H1 (cell line): ENCODE results near the gene CDK13. TPM values are rescaled to one million over a fixed set of nuclear protein-coding genes. Genes with fewer than 3 reads are reported as not detected.

ENCODE experiments used
- CTCF ChIA-PET: fragments of 300-600 bp; sonication (Branson Sonifier 250); formaldehyde crosslinking; loops from one replicate; lab custom pipeline; 2021; ENCODE audit not compliant: partially characterized antibody; lab: Charles Lee
- POLR2A ChIA-PET: fragments of 300-600 bp; sonication (Branson Sonifier 250); formaldehyde crosslinking; loops from one replicate; lab custom pipeline; 2021; ENCODE audit warnings: inconsistent platforms; ENCODE audit not compliant: partially characterized antibody; lab: Charles Lee
- DNase-seq, 2 experiments: peaks; one replicate each; pipeline versions ENCODE4 v3.0.0 to v3.0.0-alpha.2; 2010 to 2022; ENCODE audit warnings: low spot score in 2 of 2, low read depth in 1 of 2, mixed read lengths in 1 of 2
- FAIRE-seq: peaks from 2 replicates; lab custom pipeline; 2011; peaks lifted over from hg19 to GRCh38; lab: Jason Lieb, UNC
- H2AFZ ChIP-seq: 2 replicates; pipeline ENCODE4 v1.8.1; 2012; ENCODE audit warnings: low read length, inconsistent platforms
- H2AK5ac ChIP-seq: 2 replicates; pipeline ENCODE4 v1.6.1; 2013; ENCODE audit warnings: low read depth, low read length
- H2BK120ac ChIP-seq: replicated peaks from 2 replicates; pipeline ENCODE3; 2013; ENCODE audit warnings: low read depth, low read length, inconsistent platforms
- H2BK12ac ChIP-seq: 2 replicates; pipeline ENCODE4 v1.6.1; 2013; ENCODE audit warnings: low read depth, low read length
- H2BK15ac ChIP-seq: 2 replicates; pipeline ENCODE4 v1.6.1; 2013; ENCODE audit warnings: low read length
- H2BK20ac ChIP-seq: 2 replicates; pipeline ENCODE4 v1.6.1; 2013; ENCODE audit warnings: low read length
- H2BK5ac ChIP-seq: 2 replicates; pipeline ENCODE4 v1.6.1; 2013; ENCODE audit warnings: low read depth, low read length
- H3K14ac ChIP-seq: 2 replicates; pipeline ENCODE4 v1.6.1; 2013; ENCODE audit warnings: inconsistent platforms; ENCODE audit not compliant: insufficient read length
- H3K18ac ChIP-seq: 2 replicates; pipeline ENCODE4 v1.6.1; 2013; ENCODE audit warnings: low read length; ENCODE audit errors: extremely low read depth
- H3K23ac ChIP-seq: 2 replicates; pipeline ENCODE4 v1.6.1; 2013; ENCODE audit warnings: inconsistent platforms; ENCODE audit not compliant: insufficient read length
- H3K23me2 ChIP-seq: 2 replicates; pipeline ENCODE4 v1.6.1; 2013; ENCODE audit warnings: low read depth, low read length
- H3K27ac ChIP-seq: 2 replicates; pipeline ENCODE4 v1.6.1; 2011; ENCODE audit warnings: low read depth, low read length, inconsistent platforms
- H3K27me3 ChIP-seq, 4 experiments: replicated peaks in 1 of 4; 1 replicate in 1 of 4; 2 replicates in 3 of 4; pipeline versions ENCODE4 v1.6.1 to v1.8.1; 2011 to 2013; ENCODE audit warnings: low read length in 3 of 4, mild to moderate bottlenecking in 3 of 4, inconsistent platforms in 2 of 4, mixed read lengths in 2 of 4, moderate library complexity in 1 of 4; ENCODE audit not compliant: control insufficient read depth in 3 of 4, insufficient read depth in 3 of 4; ENCODE audit errors: extremely low read depth in 1 of 4
- H3K36me3 ChIP-seq, 4 experiments: 2 replicates each; pipeline versions ENCODE4 v1.6.1 to v1.8.1; 2011 to 2013; ENCODE audit warnings: mild to moderate bottlenecking in 4 of 4, low read length in 3 of 4, moderate library complexity in 2 of 4, control low read depth in 1 of 4, inconsistent platforms in 1 of 4; ENCODE audit not compliant: insufficient read depth in 4 of 4, control insufficient read depth in 2 of 4
- H3K4ac ChIP-seq: replicated peaks from 2 replicates; pipeline ENCODE3; 2013; ENCODE audit warnings: low read length, low read depth, mixed read lengths, inconsistent platforms; ENCODE audit not compliant: insufficient read length
- H3K4me1 ChIP-seq, 4 experiments: replicated peaks in 1 of 4; 1 replicate in 1 of 4; 2 replicates in 3 of 4; pipeline versions ENCODE4 v1.6.1 to v1.8.1; 2011 to 2013; ENCODE audit warnings: low read length in 3 of 4, inconsistent platforms in 2 of 4, mixed read lengths in 1 of 4; ENCODE audit not compliant: insufficient read depth in 4 of 4, control insufficient read depth in 3 of 4
- H3K4me2 ChIP-seq, 2 experiments: 2 replicates each; pipeline versions ENCODE4 v1.6.1 to v1.8.1; 2011 to 2013; ENCODE audit warnings: low read depth in 2 of 2, low read length in 2 of 2, control low read depth in 1 of 2, inconsistent platforms in 1 of 2, mild to moderate bottlenecking in 1 of 2; ENCODE audit not compliant: insufficient read depth in 1 of 2
- H3K4me3 ChIP-seq, 4 experiments: fragments of 200-600, 300-600 bp in 1 of 4; sonication (generic), shearing (Covaris generic), sonication (Bioruptor Twin) in 1 of 4; 2 replicates each; pipeline versions ENCODE4 v1.5.1 to v1.8.1; 2011 to 2016; ENCODE audit warnings: low read length in 4 of 4, low read depth in 3 of 4, control low read depth in 2 of 4, inconsistent platforms in 2 of 4, mild to moderate bottlenecking in 2 of 4, mixed read lengths in 1 of 4, moderate library complexity in 1 of 4; ENCODE audit not compliant: insufficient read depth in 2 of 4; ENCODE audit errors: extremely low read depth in 1 of 4
- H3K56ac ChIP-seq: replicated peaks from 2 replicates; pipeline ENCODE3; 2013; ENCODE audit warnings: low read depth, mild to moderate bottlenecking, mixed read lengths, low read length, inconsistent platforms; ENCODE audit not compliant: insufficient read length
- H3K79me1 ChIP-seq: 2 replicates; pipeline ENCODE4 v1.6.1; 2013; ENCODE audit warnings: low read depth, low read length, control low read depth
- H3K79me2 ChIP-seq, 2 experiments: 2 replicates each; pipeline versions ENCODE4 v1.6.1 to v1.8.1; 2012 to 2013; ENCODE audit warnings: low read length in 2 of 2, mild to moderate bottlenecking in 2 of 2, inconsistent platforms in 1 of 2; ENCODE audit not compliant: insufficient read depth in 2 of 2, control insufficient read depth in 1 of 2
- H3K9ac ChIP-seq, 4 experiments: replicated peaks in 1 of 4; 1 replicate in 1 of 4; 2 replicates in 3 of 4; pipeline versions ENCODE4 v1.6.1 to v1.8.1; 2011 to 2013; ENCODE audit warnings: low read depth in 3 of 4, low read length in 3 of 4, control low read depth in 2 of 4, mild to moderate bottlenecking in 2 of 4, moderate library complexity in 2 of 4, inconsistent platforms in 1 of 4; ENCODE audit errors: extremely low read depth in 1 of 4
- H3K9me3 ChIP-seq, 2 experiments: 2 replicates each; pipeline versions ENCODE4 v1.6.1 to v1.8.1; 2012 to 2013; ENCODE audit warnings: mild to moderate bottlenecking in 2 of 2, moderate library complexity in 2 of 2, control low read depth in 1 of 2, inconsistent platforms in 1 of 2, low read depth in 1 of 2, low read length in 1 of 2, mixed read lengths in 1 of 2; ENCODE audit not compliant: insufficient read depth in 2 of 2
- H4K20me1 ChIP-seq, 2 experiments: replicated peaks in 1 of 2; 2 replicates each; pipeline versions ENCODE3 to v1.8.1; 2011 to 2013; ENCODE audit warnings: inconsistent platforms in 2 of 2, low read length in 2 of 2, mild to moderate bottlenecking in 1 of 2; ENCODE audit not compliant: insufficient read depth in 2 of 2, control insufficient read depth in 1 of 2
- H4K5ac ChIP-seq: 2 replicates; pipeline ENCODE4 v1.6.1; 2013; ENCODE audit warnings: low read length, low read depth, mixed read lengths, inconsistent platforms; ENCODE audit not compliant: insufficient read length
- H4K8ac ChIP-seq: 2 replicates; pipeline ENCODE4 v1.8.0; 2013; ENCODE audit warnings: mild to moderate bottlenecking, moderate library complexity, low read length, inconsistent platforms; ENCODE audit not compliant: insufficient read depth; ENCODE audit errors: extremely low read depth
- H4K91ac ChIP-seq: replicated peaks from 2 replicates; pipeline ENCODE3; 2013; ENCODE audit warnings: low read length, mixed read lengths, inconsistent platforms; ENCODE audit not compliant: insufficient read length
- CHD1 ChIP-seq: IDR thresholded peaks from 2 replicates; pipeline ENCODE4 v1.6.1; 2012; ENCODE audit warnings: low read depth, low read length, improper control_type of control experiment
- WGBS, 2 experiments: shearing (Covaris generic) in 1 of 2; methylation state at CpG; one replicate each; pipeline versions ENCODE4 v1.1.6 to v1.1.7; 2013 to 2015; ENCODE audit warnings: low lambda C conversion rate in 2 of 2, mixed read lengths in 2 of 2, inconsistent platforms in 1 of 2, low coverage in 1 of 2, missing lambda C conversion rate in 1 of 2; ENCODE audit not compliant: insufficient replicate concordance in 2 of 2, insufficient coverage in 1 of 2, insufficient read length in 1 of 2; ENCODE audit errors: extremely low coverage in 1 of 2, missing lambda C conversion rate in 1 of 2; 5-methylcytosine and 5-hydroxymethylcytosine counted together
- polyA plus RNA-seq, 7 experiments: library from polyadenylated mRNA; depleted of rRNA in 3 of 7; stranded (reverse) in 5 of 7; unstranded in 2 of 7; fragments of >200 nt in 5 of 7; fragments of 200-250 nt in 2 of 7; gene quantifications; 1 replicate in 5 of 7; 2 replicates in 1 of 7; 4 replicates in 1 of 7; pipeline versions ENCODE4 v1.2.1 to v1.2.3, GENCODE V29; 2011 to 2013; ENCODE audit warnings: missing spikeins in 2 of 7, mixed read lengths in 2 of 7
- total RNA-seq: library from RNA; stranded (reverse); fragmentation: NEBNext Ultra II Directional; extraction: Animal tissue kit (Norgen Biotek cat#: 25700); gene quantifications from 2 replicates; pipeline ENCODE4 v1.2.1, GENCODE V29; 2021

The CDK13 gene
- total and polyA plus RNA-seq, 2 of the 8 experiments (the other 6 are each of a cell fraction or from before 2014, with no cell fraction given): 22.6 to 49.5 TPM

DNA sequence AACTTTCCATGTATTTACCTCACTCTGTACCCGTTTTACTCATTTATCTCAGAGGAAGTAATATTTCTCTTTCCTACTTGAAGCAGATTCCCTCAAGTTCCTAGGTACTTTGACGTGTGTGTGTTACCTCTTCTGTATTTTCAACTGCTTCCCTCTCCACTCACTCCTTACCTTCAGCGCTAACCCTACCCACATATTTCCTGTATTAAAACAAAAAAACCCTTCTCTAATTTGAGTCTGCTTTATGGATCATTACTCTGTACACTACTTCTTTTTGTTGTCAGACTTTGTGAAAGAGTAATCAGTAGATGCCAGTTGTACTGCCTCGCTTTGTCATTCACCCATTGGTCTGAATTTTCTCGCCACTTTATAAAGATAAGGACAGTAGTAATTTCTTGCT lies 74.0 kb downstream of the CDK13 start:
- no peaks in the 10 kb centered on the region for H3K9me3 ChIP-seq
- no peak overlapping the region for H4K91ac ChIP-seq
- no peak overlapping the region for H3K27ac ChIP-seq
- WGBS, 2 experiments: 91% methylated on average over 5 of the region's 5 CpGs; no CpG with 5 or more reads in 1 of the 2 experiments
- H3K36me3 ChIP-seq: peaks cover 0 to 5% (median 0%) of the 10 kb centered on the region in 4 experiments; a peak in 2 of 8 replicates
- POLR2A ChIA-PET: no interaction called here
- H3K14ac ChIP-seq: no peak overlapping the region
- H3K18ac ChIP-seq: no peak overlapping the region
- no peak overlapping the region for H3K56ac ChIP-seq
- H2BK120ac ChIP-seq: no peak overlapping the region
- H3K27me3 ChIP-seq: no peaks in the 10 kb centered on the region
- CTCF ChIA-PET: interaction anchor here (0.6 kb wide), 1 partner anchor 99 kb away, joined by 3 read pairs; no protein-coding TSS in a partner anchor
- no peak overlapping the region for H2BK5ac ChIP-seq
- no peak for TF ChIP-seq CHD1
- H3K23ac ChIP-seq: no peak overlapping the region
- H4K8ac ChIP-seq: no peak overlapping the region
- no peak overlapping the region for H2AFZ ChIP-seq
- H2AK5ac ChIP-seq: no peak overlapping the region
- H3K4me1 ChIP-seq: no peaks in the 10 kb centered on the region
- no peak overlapping the region for H2BK20ac ChIP-seq
- H4K5ac ChIP-seq: no peak overlapping the region
- H3K79me2 ChIP-seq: no peaks in the 10 kb centered on the region
- no peak overlapping the region for H3K4me2 ChIP-seq
- no peak for FAIRE-seq
- no peak overlapping the region for H2BK15ac ChIP-seq
- DNase-seq: no peak
- H3K79me1 ChIP-seq: no peaks in the 10 kb centered on the region
- H3K23me2 ChIP-seq: no peaks in the 10 kb centered on the region
- H3K4ac ChIP-seq: no peak overlapping the region
- no peak overlapping the region for H2BK12ac ChIP-seq
- no peak overlapping the region for H3K9ac ChIP-seq
- H4K20me1 ChIP-seq: no peaks in the 10 kb centered on the region
- H3K4me3 ChIP-seq: no peak overlapping the region
